Transverse colon (tissue), 3 donors: ENCODE results near the gene SYT17.

Source experiments
- EP300 ChIP-seq: sonication (generic); formaldehyde crosslinking; IDR thresholded peaks from one replicate; pipeline ENCODE4 v1.6.1; 2017; ENCODE audit warnings: antibody characterized with exemption, low read depth
- POLR2A ChIP-seq: fragments of 450-650 bp; IDR thresholded peaks from one replicate; pipeline ENCODE4 v1.6.1; 2016; ENCODE audit warnings: antibody characterized with exemption, mild to moderate bottlenecking, moderate library complexity
- TF ChIP-seq, protein P1 (sequence below), 5 experiments: fragments of 200-600 bp in 3 of 5; fragments of 450-650 bp in 2 of 5; sonication (generic) in 3 of 5; IDR thresholded peaks; 1 replicate in 2 of 5; 2 replicates in 3 of 5; pipeline ENCODE4 v1.5.1; 2016 to 2017; ENCODE audit warnings: antibody characterized with exemption in 5 of 5, inconsistent platforms in 3 of 5, mild to moderate bottlenecking in 2 of 5, moderate library complexity in 1 of 5

DNA sequence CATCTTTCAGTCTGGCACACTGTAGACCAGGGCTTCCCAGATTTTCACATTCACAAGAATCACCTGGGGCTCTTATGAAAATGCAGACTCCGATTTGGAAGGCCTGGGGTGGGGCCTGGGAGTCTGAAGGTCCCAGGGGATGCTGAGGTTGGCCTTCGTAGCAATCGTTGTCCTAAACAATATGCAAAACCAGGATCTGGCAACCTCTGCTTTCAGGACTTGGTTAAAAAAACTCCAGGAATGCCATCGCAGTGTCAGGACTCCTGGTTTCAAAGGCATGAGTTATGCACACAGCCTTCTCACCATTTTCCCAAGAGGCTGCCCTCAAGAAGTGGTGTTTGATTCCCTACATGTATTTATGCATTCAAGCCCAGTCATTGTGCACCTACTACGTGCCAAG lies 124.1 kb downstream of the SYT17 start:
- TF ChIP-seq, protein P1, sequence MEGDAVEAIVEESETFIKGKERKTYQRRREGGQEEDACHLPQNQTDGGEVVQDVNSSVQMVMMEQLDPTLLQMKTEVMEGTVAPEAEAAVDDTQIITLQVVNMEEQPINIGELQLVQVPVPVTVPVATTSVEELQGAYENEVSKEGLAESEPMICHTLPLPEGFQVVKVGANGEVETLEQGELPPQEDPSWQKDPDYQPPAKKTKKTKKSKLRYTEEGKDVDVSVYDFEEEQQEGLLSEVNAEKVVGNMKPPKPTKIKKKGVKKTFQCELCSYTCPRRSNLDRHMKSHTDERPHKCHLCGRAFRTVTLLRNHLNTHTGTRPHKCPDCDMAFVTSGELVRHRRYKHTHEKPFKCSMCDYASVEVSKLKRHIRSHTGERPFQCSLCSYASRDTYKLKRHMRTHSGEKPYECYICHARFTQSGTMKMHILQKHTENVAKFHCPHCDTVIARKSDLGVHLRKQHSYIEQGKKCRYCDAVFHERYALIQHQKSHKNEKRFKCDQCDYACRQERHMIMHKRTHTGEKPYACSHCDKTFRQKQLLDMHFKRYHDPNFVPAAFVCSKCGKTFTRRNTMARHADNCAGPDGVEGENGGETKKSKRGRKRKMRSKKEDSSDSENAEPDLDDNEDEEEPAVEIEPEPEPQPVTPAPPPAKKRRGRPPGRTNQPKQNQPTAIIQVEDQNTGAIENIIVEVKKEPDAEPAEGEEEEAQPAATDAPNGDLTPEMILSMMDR (IDR thresholded peaks at IDR 0.05): no peak
- TF ChIP-seq POLR2A (no peak), EP300 (no peak)
